GM12878 (cell line): ENCODE data around the gene ENO2. TPM values are rescaled to one million over a fixed set of nuclear protein-coding genes. Genes with fewer than 3 reads are reported as not detected.
A peak's percentile ranks its signal among the peaks of the same experiment; 100 is the strongest.

ENCODE experiments used
- ATAC-seq: fragments of 200-7000 bp; cut with Tn5 transposase; 3 replicates; pipeline ENCODE4 v1.9.1; 2020; ENCODE audit warnings: mild to moderate bottlenecking, moderate library complexity
- BruUV-seq: library from RNA; stranded (reverse); fragments of 400-500 nt; replicated peaks from 2 replicates; lab custom pipeline; 2021; lab: Mats Ljungman, UMichigan
- CTCF ChIA-PET: fragments of 300-600 bp; sonication (Branson Sonifier 250); formaldehyde crosslinking; extraction: SDS; loops from one replicate; lab custom pipeline; 2021; ENCODE audit warnings: inconsistent platforms; lab: Yijun Ruan, JAX
- POLR2A ChIA-PET: fragments of 350-600 bp; formaldehyde crosslinking; extraction: SDS; loops from one replicate; lab custom pipeline; 2021; ENCODE audit warnings: inconsistent platforms; lab: Charles Lee
- RAD21 ChIA-PET: fragments of 300-600 bp; sonication (Branson Sonifier 250); formaldehyde crosslinking; loops from one replicate; lab custom pipeline; 2023; ENCODE audit warnings: antibody characterized with exemption; ENCODE audit not compliant: unreplicated experiment; lab: Charles Lee
- SMC1A ChIA-PET: fragments of 300-600 bp; sonication (Branson Sonifier 250); formaldehyde crosslinking; loops from one replicate; lab custom pipeline; 2023; ENCODE audit not compliant: unreplicated experiment, uncharacterized antibody; lab: Charles Lee
- DNase-seq: peaks from one replicate; pipeline ENCODE4 v3.0.0-alpha.2; 2011; ENCODE audit warnings: low read depth, low spot score
- FAIRE-seq: peaks from 3 replicates; lab custom pipeline; 2011; peaks lifted over from hg19 to GRCh38; lab: Jason Lieb, UNC
- H2AFZ ChIP-seq: 2 replicates; pipeline ENCODE4 v1.6.0; 2011; ENCODE audit warnings: low read depth, low read length, control low read depth; ENCODE audit not compliant: control insufficient read depth
- H3K27ac ChIP-seq: 2 replicates; pipeline ENCODE4 v1.5.1; 2011; ENCODE audit warnings: control low read depth; ENCODE audit not compliant: control insufficient read depth, insufficient read depth
- H3K27me3 ChIP-seq, 2 experiments: replicated peaks in 1 of 2; 2 replicates each; pipeline versions ENCODE4 v1.6.0 to v1.6.1; 2011; ENCODE audit warnings: low read length in 1 of 2; ENCODE audit not compliant: control insufficient read depth in 2 of 2, insufficient read depth in 2 of 2
- H3K36me3 ChIP-seq, 2 experiments: 2 replicates each; pipeline ENCODE4 v1.5.1; 2011; ENCODE audit warnings: low read length in 1 of 2; ENCODE audit not compliant: control insufficient read depth in 2 of 2, insufficient read depth in 2 of 2
- H3K4me1 ChIP-seq: 2 replicates; pipeline ENCODE4 v1.6.1; 2011; ENCODE audit warnings: mild to moderate bottlenecking, low read length, moderate library complexity, mixed read lengths; ENCODE audit not compliant: control insufficient read depth, insufficient read depth
- H3K4me2 ChIP-seq: 2 replicates; pipeline ENCODE4 v1.6.0; 2011; ENCODE audit warnings: control low read depth; ENCODE audit not compliant: control insufficient read depth, insufficient read depth
- H3K4me3 ChIP-seq: fragments of 200-600 bp; sonication (generic); 2 replicates; pipeline ENCODE4 v1.5.1; 2016
- H3K79me2 ChIP-seq: 2 replicates; pipeline ENCODE4 v1.6.0; 2011; ENCODE audit warnings: low read length; ENCODE audit not compliant: control insufficient read depth, insufficient read depth
- H3K9ac ChIP-seq: 2 replicates; pipeline ENCODE4 v1.8.0; 2011; ENCODE audit warnings: low read length, control low read depth, mixed read lengths; ENCODE audit not compliant: control insufficient read depth, insufficient read depth
- H3K9me3 ChIP-seq: replicated peaks from 3 replicates; pipeline ENCODE4 v1.5.1; 2011; ENCODE audit warnings: mild to moderate bottlenecking, low read length; ENCODE audit not compliant: control insufficient read depth, insufficient read depth
- H4K20me1 ChIP-seq: 2 replicates; pipeline ENCODE4 v1.6.0; 2011; ENCODE audit not compliant: control insufficient read depth, insufficient read depth
- FOXM1 ChIP-seq: IDR thresholded peaks from 2 replicates; pipeline ENCODE4 v1.6.1; 2012; ENCODE audit warnings: low read depth, mild to moderate bottlenecking, inconsistent platforms, low read length, moderate library complexity
- KLF5 ChIP-seq: fragments of 450-650 bp; IDR thresholded peaks from 2 replicates; pipeline ENCODE4 v1.6.1; 2014; ENCODE audit warnings: mild to moderate bottlenecking; ENCODE audit not compliant: partially characterized antibody
- PML ChIP-seq: IDR thresholded peaks from 2 replicates; pipeline ENCODE4 v1.6.1; 2012; ENCODE audit warnings: low read length, inconsistent platforms
- POLR2A ChIP-seq: IDR thresholded peaks from 2 replicates; pipeline ENCODE4 v1.6.1; 2011; ENCODE audit warnings: low read depth, mild to moderate bottlenecking, low read length
- POLR2AphosphoS5 ChIP-seq: IDR thresholded peaks from 2 replicates; pipeline ENCODE4 v1.6.1; 2011; ENCODE audit warnings: mild to moderate bottlenecking, low read length, inconsistent platforms
- SP1 ChIP-seq: IDR thresholded peaks from one replicate; pipeline ENCODE4 v1.6.1; 2011; ENCODE audit warnings: low read depth, low read length
- WGBS: methylation state at CpG from one replicate; pipeline ENCODE4 v1.1.6; 2016; ENCODE audit warnings: low lambda C conversion rate; ENCODE audit not compliant: insufficient replicate concordance, insufficient coverage; ENCODE audit errors: missing lambda C conversion rate; 5-methylcytosine and 5-hydroxymethylcytosine counted together
- in situ Hi-C: fragments of 300-500 bp; cut with MboI; formaldehyde crosslinking; loops from 9 replicates; pipeline ENCODE4 v1.14.3; 2018; ENCODE audit warnings: mixed read lengths
- intact Hi-C: fragments of 100-400 bp; cut with micrococcal nuclease; formaldehyde crosslinking; loops from one replicate; pipeline ENCODE4 v1.14.2; 2022; ENCODE audit not compliant: unreplicated experiment
- polyA plus RNA-seq, 11 experiments: library from polyadenylated mRNA; depleted of rRNA in 4 of 11; unstranded in 6 of 11; stranded (reverse) in 5 of 11; fragments of >200 nt; fragmentation: Nextera tagmentation in 4 of 11; fragmentation: Illumina TruSeq in 1 of 11; extraction: Ambion mirVana in 4 of 11; extraction: Trizol in 1 of 11; gene quantifications; 1 replicate in 1 of 11; 2 replicates in 10 of 11; pipeline versions ENCODE4 v1.2.1 to v1.2.3, GENCODE V29; 2011 to 2016; ENCODE audit warnings: inconsistent platforms in 2 of 11, missing spikeins in 2 of 11, low read depth in 1 of 11
- total RNA-seq, 4 experiments: library from RNA; depleted of rRNA in 3 of 4; stranded (reverse); fragments of >200 nt in 3 of 4; fragmentation: Illumina TruSeq in 1 of 4; extraction: Trizol in 1 of 4; gene quantifications; 2 replicates each; pipeline versions ENCODE4 v1.2.1 to v1.2.3, GENCODE V29; 2013 to 2021

ENO2 gene
- total and polyA plus RNA-seq, 10 of the 15 experiments (the other 5 are each of a cell fraction or from before 2014, with no cell fraction given) = 24.8 to 196 (median 43.1) TPM

DNA sequence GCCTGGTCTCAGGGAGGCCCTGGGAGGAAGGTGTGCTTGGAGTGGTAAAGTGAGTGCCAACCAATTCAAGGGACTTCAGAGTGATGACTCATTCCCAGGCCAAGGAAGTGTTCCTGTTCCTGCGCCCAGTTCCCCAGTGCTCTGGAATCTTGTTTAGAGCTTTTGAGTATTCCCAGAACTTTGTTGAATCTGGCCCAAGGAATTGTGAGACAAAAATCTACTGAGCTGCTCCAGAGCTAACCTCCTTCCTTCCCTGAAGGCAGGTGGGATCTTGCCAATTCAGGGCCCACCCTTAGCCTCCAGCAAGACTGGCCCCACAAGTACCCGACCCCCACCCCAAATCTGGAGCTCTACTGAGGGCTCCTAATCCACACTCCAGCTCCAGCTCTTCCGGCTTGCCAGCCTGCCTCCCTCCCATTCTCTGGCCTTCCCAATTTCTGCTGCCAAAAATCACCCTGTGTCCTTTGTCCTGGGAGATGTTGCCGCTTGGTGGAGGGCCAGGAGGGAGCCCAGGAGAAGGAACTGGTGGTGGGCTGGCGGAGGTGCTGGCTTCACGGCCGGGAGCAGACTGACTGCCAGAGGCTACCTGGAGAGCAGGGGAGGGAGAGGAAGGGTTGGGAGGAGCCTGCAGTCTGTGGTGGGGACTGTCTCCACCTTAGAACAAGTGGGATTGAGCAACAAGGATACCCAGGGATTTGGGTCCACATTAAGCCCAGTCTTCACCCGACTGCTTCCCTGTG, 11.3 kb downstream of the ENO2 start:
- WGBS = 84% methylated on average over 8 of the region's 8 CpGs
- SMC1A ChIA-PET = interaction anchor here (1.0 to 3.9 kb wide), 11 partner anchors 9 to 74 kb away, joined by 3 to 29 read pairs (median 5); partner anchors contain the start of genes C12orf57 and RNU7-1
- FAIRE-seq = no peak
- H3K4me3 ChIP-seq = no peak overlapping the region
- no peaks in the 10 kb centered on the region for H3K9me3 ChIP-seq
- DNase-seq = no peak
- BruUV-seq = no TSS peak
- H3K9ac ChIP-seq = no peak overlapping the region
- in situ Hi-C loops (no loop called here), intact Hi-C loops (loop anchor here (2.0 kb wide), 2 partner anchors 13 to 57 kb away; no protein-coding TSS in a partner anchor)
- no peak overlapping the region for H2AFZ ChIP-seq
- TF ChIP-seq KLF5 (no peak), FOXM1 (no peak), POLR2AphosphoS5 (no peak), POLR2A (peak; percentile 42; the same call in 1 of the 2 replicates), PML (no peak), SP1 (peak; percentile 24)
- H3K36me3 ChIP-seq = peaks cover 0 to 8% of the 10 kb centered on the region in 2 experiments; a peak in 2 of 4 replicates
- peaks cover 35% of the 10 kb centered on the region for H3K79me2 ChIP-seq
- no peak overlapping the region for H3K27ac ChIP-seq
- ATAC-seq = no peak
- CTCF ChIA-PET = interaction anchor here (0.5 to 6.2 kb wide), 21 partner anchors 8 to 185 kb away, joined by 3 to 111 read pairs (median 11); partner anchors contain the start of genes C12orf57, C1RL, ENO2 and LPCAT3
- no peak overlapping the region for H3K4me2 ChIP-seq
- RAD21 ChIA-PET = interaction anchor here (0.9 to 4.6 kb wide), 12 partner anchors 11 to 186 kb away, joined by 3 to 45 read pairs (median 6); partner anchors contain the start of genes C12orf57, C1RL, LPCAT3 and RNU7-1
- H4K20me1 ChIP-seq = no peaks in the 10 kb centered on the region
- peaks cover 52% of the 10 kb centered on the region for H3K4me1 ChIP-seq
- POLR2A ChIA-PET = interaction anchor here (0.5 to 4.8 kb wide), 17 partner anchors 11 to 464 kb away, joined by 3 to 28 read pairs (median 4); partner anchors contain the start of genes C12orf57, C1RL, ENO2 and LRRC23
- H3K27me3 ChIP-seq = no peaks in the 10 kb centered on the region
